RPMI7951 (cell line): ENCODE data around the gene ITPKB. TPM values are rescaled to one million over a fixed set of nuclear protein-coding genes. Genes with fewer than 3 reads are reported as not detected.
"Not testable (repeated sequence)": the region's sequence is repeated elsewhere in the genome, so short reads cannot be mapped to it uniquely, and the experiment has no call there.

ENCODE experiments used
- DNase-seq: peaks from one replicate; pipeline ENCODE4 v3.0.0-alpha.2; 2012; ENCODE audit warnings: low read depth
- total RNA-seq: library from RNA; depleted of rRNA; stranded (reverse); fragments of >200 nt; shearing (Covaris generic); gene quantifications from 2 replicates; pipeline ENCODE4 v1.2.3, GENCODE V29; 2014

Gene ITPKB
- total RNA-seq, 1 experiment from 2014 or later, result 2.5 TPM

DNA sequence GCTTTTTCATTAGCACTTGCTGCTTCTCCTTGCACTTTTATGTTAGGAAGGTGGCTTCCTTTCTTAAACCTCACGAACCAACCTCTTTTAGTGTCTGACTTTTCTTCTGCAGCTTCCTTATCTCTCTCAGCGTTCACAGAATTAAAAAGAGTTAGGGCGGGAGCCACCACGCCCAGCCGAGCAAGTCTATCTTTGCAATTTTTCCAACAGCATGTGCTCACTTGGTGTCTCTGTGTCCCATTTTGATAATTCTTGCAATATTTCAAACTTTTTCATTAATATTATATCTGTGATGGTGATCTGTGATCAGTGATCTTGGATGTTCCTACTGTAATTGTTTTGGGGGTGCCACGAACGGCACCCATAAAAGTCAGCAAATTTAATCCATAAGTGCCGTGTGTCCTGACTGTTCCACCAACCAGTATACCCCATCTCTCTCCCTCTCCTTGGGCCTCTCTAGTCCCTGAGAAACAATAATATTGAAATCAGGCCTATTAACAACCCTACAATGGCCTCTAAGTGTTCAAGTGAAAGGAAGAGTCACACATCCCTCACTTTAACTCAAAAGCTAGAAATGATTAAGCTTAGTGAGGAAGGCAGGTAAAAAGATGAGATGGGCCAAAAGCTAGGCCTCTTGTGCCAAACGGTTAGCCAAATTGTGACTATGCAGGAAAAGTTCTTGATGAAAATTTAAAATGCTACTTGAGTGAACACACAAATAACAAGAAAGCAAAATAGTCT, 15.9 kb upstream of the ITPKB start:
- DNase-seq, result no peak

DNA sequence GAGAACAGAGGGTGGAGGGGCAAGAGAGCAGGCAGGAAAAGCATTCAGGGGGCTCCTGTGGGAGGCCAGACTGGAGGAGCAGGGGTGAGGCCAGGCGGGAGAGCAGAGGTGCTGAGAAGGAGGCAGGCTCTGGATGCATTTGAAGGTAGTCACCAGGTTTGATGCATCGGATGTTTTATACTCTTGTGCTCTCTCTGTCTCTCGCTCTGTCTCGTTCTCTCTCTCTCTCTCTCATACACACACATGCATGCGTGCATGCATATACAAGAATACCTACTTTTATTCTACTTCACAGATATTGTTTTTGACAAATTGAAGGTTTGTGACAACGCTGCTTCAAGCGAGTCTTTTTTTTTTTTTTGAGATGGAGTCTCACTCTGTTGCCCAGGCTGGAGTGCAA, 15.0 kb upstream of the ITPKB start:
- DNase-seq, result no peak

DNA sequence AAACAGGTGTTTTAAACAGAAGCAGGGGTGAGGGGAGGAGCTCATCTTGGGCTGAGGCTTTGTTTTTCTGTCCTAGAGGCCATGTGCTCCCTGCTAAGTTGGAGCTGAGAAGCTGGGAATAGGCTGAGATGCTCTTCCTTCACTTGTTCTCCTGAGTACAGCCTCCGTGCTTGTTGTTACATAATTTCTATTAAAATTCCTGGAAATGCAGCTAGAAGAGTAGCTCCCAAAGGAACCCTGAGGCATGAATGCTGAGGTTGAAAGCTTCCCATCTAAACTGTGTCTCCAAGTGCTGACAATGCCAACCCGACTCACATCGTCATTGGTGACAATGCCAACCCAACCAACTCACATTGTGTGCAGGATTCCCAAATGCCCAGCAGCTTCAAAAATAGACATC, 12.6 kb upstream of the ITPKB start:
- DNase-seq, result no peak

DNA sequence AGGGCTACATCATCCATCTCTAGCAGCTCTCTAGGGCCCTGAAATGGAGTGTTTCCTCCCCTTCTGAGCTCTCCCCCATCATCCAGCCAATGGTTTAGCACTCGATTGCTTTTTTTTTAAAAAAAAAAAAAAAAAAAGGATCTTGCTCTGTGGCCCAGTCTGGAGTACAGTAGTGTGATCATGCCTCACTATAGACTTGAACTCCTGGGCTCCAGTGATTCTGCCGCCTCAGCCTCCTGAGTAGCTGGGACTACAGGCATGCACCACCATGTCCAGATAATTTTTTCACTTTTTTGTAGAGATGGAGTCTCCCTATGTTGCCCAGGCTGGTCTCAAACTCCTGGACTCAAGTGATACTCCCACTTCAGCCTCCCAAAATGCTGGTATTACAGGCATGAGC, 12.1 kb upstream of the ITPKB start:
- no peak for DNase-seq

DNA sequence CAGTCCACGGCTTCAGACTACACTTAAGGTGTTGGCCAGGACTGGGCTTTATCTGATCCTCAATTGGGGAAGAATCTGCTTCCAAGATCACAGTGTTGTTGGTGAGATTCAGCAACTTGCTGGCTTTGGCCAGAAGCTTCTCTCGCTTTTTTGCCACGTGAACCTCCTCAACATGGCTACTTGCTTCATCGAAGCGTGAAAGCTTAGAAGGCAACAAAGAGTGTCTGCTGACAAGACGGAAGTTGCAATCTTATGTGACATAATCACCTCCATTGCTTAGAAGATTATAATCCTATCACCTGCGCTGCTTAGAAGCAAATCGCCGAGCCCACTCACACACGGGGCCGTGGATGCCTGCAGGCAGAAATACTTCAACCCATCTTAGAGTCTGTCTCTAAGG, 10.4 kb upstream of the ITPKB start:
- DNase-seq, result no peak

DNA sequence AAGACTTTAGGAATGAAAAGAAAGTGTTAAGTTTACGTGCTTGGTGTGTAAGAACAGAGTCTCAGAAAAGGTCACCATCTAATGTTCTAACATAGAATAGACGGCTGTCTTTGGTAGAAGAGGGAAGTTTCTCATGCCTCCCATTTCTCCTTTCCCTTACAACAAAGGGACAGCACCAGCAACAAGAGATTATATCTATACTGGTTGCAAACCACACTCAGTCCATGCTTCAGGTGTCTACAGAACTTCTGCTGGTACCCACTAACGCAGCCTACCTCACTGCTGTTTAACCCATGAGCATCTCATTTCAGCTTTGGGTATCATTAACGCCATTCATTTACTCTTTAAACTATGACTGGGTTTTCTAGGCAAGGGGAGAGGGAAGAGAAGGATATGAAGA, 9.2 kb upstream of the ITPKB start:
- no peak for DNase-seq

DNA sequence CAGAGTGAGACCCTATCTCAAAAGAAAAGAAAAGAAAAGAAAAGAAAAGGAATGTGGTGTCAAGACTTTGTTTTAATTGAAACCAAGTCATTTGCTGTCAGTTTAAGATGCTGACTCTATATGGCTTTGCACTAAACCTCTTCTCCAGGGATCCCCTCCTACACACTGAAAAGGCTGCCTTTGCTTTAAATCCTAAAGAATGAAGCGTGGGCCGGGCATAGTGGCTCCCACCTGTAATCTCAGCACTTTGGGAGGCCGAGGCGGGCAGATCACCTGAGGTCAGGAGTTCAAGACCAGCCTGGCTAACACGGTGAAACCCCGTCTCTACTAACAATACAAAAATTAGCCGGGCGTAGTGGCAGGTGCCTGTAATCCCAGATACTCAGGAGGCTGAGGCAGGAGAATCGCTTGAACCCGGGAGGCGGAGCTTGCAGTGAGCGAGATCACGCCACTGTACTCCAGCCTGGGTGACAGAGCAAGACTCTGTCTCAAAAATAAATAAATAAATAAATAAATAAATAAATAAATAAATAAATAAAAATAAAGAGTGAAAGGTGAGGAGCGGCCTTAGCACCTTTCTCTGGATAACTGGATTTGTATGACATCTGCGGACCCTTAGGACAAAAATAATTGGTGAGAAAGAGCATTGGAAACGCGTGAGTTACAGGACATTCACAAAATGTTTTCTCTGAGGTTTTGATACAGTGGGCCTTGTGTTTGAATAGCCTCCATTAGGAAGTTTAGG, 8.6 kb upstream of the ITPKB start:
- DNase-seq, result not testable (repeated sequence)

DNA sequence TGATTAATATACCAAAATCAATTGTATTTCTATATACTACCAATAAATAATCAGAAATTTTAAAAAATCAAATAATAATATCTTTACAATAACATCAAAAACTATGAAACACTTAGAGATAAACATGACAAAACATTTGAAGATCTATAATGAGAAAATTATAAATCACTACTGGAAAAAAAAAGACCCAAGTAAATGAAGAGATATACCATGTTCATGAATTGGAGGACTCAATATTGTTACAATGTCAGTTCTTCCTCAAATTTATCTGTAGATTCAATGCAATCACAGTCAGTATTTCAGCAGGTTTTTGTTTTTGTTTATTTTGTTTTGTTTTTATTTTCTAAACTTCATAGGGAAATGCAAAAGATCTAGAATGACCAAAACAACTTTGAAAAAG, 4.2 kb upstream of the ITPKB start:
- no peak for DNase-seq

DNA sequence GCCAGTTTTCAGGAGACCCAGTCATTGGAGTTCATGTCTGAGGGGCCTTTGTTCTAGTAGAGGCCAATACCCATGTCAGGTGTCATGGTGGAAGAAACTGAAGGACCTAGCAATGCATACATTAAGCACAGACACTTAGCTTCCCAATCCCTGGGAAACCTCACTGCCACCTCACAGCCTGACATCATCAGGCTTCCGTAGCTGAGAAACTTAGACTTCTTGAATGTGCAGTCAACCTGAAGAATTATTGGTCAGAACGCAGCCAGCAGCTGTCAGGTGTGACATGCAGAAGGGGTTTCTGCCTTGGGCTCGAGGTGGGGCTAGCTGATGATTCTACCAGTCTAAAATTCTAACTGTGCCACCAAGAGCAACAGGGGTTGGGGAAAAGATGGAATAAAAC, 1.9 kb upstream of the ITPKB start:
- DNase-seq, result no peak

DNA sequence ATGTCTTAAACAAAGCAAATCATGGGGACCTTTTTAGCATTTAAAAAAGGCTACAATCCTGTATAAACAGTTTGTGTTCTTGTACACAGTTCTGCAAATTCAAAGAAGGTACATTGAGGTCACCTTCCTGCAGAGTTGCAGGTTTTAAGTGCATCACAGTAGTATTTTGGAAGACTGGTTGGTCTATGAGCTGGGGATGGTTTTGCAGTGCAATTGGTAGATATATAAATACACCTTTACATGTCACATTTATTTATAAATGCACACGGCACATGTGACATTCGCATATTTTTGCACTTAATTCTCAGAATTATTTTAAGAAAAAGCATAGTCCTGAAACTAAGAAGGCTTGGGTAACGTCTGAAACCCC, 599 bp upstream of the ITPKB start:
- no peak for DNase-seq

DNA sequence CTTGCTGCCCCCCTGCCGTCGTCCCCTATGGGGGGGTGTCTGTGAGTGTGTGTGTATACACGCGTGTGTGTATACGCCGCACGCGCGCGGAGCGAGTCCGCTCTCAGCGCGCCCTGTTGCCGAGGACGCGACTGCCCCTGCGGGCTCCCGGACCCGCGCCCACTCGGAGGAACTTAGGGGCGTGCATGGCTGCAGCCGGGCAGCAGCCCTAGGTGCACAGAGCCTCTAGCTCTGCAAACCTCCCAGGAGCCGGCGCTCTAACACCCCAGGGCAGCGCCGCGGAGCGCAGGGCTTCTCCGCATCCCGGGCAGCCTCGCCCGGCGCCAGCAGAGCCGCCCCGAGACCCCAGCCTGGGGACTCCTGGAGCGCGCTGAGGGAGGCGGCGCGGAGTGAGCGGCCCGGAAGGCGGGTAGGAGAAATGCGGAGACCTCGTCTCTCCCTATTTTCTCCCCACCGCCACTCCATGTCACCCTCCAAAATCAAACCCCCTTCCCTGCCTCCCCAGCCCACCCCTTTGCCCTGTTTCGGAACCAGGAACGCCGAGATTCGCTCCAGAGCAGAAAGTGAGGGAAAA, 574 bp downstream of the ITPKB start:
- DNase-seq, result peak; percentile 35

DNA sequence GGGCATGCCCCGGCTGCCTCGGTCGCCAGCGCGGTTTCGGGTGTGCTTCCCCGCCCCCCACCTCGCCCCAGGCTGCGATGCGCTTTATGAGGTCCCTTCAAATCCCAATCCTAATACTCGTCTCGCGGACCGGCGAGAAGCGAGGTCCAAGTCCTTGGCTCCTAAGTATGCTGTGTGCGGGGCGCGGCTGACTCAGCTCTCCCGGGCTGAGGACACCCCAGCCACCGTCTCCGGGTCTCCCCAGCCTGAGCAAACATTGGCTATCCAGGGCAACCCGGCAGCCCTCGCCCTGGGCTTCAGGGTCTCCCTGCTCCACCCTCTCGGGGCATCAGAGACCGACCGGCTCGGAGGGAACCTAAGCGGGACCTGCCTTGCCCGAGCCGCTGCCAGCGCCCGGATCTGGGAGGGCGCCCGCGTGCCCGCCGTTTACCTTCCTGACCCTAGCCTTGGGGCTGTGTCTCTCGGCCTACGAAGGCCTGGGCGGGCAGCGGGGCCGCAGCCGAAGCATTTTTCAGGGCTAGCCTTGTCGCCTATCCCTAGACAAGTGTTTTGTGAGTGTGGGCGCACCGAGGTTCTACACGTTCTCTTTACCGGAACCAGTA, 1.2 kb downstream of the ITPKB start:
- DNase-seq, result peak; percentile 34

DNA sequence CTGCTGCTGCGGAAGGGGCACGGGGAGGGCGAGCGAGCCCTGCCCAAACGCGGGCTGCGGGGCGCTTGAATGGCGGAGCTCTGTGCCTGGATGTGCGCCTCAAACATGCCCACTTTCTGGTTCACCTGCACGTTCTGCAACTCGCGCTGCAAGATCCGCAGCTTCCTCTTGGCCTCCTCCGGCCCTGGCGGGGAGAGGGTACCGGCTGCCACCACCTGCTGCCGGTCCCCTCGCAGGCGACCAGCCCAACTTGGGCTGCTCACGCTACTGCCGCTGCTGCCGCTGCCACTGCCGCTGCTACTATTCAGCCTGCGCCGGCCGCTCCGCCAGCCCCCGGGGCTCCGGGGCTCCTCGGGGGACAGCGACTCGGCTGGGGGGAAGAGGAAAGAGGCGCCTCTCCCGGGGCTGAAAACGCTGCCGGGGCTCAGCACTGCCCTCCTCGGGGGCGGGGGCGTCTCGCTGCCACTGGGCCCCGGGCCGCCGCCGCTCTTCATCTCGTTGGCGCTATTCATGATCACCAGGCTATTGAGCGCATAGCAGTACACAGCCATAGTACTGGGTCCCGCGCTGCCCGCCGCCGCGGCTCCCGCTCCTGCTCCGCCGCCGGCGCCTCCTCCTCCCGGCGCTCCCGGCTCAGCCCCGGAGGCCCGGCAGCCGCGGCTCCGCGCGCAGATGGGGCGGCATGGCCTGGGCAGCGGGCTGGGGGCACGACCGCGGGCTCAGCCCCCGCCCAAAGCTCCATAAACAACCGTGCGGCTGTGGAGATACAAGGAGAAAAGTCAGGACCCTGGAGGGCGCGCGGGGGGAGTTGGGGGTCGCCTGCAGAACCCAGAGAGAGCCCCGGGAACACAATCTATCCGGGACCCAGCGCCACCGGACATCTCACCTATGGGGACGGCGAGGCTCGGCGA, 1.9 kb downstream of the ITPKB start:
- DNase-seq, result no peak

DNA sequence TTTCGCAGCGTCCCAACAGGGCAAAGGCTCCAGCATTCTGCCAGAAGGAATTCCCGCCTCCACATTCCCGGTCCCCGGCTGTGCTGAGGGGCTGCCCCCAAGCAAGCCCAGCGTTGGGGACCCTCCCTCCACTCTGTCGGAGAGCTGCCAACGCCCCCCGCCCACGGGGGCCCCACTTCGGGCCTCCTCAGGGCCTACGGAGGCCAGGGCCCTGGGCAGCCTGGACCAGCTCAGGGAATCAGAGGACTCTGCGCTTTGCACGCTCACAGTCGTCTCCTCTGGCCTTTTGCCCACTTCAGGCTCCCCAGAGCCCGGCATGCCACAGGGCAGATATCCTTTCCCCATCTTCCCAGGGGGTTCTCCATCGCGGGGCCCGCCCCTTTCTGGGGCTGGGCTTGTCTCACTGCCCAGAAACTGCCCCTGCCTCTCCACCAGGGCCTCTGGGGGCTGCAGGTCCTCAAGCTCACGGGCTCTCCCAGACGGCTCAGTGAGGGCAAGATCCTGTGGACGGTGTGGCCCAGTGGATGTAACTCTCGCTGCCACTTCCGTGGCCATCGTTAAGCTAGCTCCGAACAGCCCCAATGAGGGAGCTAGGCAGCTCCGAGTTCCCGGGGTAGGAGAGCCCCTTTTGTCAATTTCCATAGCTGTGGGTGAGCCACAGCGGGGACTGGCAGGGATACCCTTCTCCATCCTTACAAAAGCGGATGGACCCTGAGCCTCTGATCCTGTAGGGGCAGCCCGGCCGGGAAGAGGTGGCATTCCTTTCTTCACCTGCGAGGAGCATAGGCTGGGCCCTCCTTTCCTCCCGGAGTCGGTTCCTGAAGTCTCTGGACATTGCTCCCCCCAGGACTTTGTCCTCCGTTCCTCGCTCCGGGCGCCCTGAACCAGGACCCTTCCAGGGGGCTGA, 2.8 kb downstream of the ITPKB start:
- no peak for DNase-seq

DNA sequence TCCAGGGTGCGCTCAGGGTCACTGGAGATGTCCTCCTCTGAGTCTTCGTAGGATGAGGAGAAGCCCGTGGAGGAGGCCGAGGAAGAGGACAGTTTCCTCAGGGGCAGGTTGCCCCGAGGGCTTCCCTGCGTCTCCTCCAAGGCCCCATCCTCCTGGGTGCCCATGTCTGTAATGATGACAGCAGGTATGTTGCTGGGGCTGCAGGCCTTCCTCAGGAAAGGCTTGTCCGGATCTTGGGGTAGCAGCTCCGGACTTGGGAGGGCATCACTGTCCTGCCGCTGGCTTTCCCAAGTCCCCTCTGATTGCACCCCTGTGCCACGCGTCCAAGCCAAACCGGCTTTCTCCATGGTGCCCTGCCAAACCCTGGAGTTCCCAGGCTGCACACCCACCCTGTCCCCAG, 3.5 kb downstream of the ITPKB start:
- DNase-seq, result no peak

DNA sequence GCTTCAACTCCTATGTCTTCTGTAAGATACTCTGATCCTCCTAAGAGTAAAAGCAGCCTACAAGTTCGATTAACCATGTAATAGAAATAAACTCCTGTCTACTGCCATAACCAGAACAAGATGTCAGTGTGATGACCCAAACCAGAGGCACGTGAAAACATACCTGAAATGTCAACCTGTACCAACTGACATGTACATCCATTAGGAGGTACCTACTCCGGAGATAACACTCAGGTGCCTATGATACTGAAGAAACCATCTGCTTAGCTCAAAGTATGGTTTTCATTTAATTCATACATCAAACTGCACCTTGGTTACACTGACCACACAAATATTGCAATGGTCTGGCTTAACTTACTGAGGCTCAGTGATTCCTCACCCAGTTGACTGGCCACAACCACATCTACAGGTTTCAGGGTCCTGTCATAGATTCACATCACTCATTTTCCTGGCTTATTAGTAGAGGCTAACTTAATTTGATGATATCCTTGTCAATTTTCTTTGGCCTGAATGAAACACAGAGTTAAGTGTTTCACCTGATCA, 4.4 kb downstream of the ITPKB start:
- no peak for DNase-seq

DNA sequence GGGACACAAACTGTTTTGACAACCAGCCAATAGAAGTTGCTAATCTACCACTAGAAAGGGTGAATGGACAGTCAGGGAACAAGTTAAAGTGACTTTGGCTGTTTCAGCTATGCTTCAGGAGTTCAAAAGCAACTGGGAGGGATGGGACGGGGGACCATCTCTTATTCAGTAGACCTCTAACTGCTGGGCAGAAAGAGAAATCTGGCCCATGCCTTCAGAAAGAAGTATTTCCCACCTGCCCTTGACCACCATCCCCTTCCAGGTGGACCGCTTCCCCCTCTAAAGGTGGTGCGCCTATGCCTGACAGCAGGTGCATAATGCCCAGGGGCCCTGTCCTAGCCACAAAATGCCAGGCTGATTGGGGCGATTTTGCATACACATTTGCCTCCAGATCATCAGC, 5.2 kb downstream of the ITPKB start:
- DNase-seq, result no peak

DNA sequence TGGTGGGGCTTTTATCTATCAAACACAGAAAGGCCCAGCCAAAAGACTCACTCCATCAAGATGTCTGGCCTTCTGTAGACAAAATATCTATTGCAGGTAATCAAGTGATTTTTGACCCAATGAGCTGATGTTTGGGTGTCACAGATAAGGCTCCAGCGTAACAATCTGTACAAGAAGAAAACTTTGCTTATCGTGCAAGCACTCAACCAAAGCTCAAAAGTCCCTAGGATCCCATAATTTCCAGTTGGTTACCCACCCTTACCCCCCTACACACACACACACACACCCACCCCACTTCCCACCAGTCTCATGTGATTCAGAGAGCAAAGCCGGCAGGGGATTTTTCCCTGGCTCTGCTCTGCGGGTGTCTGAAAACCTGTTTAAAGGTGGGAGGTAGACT, 5.8 kb downstream of the ITPKB start:
- DNase-seq, result no peak

DNA sequence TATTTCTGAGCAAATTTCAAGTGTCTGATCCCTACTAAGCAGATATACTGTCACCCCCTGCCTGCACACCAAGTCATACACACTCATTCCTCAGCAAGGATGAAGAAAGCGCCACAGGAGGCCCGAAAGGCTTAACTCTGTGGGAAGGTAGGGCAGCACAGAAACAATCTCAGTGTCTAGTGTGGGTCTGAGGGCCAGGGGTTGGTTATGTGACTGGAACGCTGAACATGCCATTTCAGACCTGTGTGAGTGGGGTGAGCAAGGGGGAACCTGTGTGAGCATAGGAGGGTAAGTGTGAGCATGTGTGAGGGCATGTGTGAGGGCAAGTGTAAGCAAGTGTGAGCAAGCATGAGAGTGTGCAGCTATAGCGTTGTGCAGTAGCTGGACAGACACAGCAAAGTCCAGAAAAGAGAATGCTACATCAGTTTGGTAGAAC, 6.2 kb downstream of the ITPKB start:
- no peak for DNase-seq

DNA sequence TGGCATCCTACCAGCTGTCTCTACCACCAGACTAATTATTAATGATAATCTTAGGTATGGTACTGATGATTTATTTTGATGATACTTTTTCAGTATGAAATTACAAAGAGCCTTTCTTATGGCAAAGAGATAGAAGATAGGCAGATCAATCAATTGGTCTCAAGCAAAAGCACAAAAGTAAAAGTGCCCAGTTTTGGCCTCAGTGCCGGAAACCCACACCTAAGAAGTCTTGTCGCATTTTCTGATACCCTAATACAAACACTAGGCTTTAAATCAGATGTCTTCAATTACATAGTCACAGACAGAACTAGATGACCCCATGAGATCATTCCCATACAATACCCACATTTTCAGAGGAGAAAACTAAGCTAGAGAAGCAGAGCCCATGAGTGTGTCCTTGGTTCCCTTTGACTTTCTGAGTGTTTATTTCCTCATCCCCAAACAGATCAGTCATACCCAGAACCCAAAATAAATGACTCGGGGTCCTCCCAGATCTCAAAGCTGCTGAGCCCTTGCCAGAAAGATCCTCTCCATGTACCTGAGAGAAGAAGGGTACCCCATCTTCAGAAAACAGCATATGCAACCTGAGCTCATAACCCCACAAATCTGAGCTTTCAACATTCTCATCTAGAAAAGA, 7.7 kb downstream of the ITPKB start:
- DNase-seq, result no peak
